ENCODE results near the gene TBL1XR1.
"Not testable (repeated sequence)": the region's sequence is repeated elsewhere in the genome, so short reads cannot be mapped to it uniquely, and the experiment has no call there.

TBL1XR1 gene

DNA sequence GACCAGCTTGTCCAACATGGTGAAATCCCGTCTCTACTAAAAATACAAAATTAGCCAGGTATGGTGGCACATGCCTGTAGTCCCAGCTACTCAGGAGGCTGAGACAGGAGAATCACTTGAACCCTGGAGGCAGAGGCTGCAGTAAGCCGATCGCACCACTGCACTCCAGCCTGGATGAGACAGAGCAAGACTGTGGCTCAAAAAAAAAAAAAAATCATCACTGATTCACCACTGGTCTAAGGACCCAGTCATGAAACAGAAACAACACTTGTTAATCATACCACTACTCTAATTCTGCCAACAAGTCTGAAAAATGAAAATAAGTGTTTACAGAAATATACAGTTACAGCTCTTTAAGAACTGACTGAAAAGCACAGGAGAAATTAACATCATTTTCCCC is 12.7 kb downstream of the TBL1XR1 start:
- not testable (repeated sequence) for FAIRE-seq; DNase-seq (ENCODE audit: low spot score)

DNA sequence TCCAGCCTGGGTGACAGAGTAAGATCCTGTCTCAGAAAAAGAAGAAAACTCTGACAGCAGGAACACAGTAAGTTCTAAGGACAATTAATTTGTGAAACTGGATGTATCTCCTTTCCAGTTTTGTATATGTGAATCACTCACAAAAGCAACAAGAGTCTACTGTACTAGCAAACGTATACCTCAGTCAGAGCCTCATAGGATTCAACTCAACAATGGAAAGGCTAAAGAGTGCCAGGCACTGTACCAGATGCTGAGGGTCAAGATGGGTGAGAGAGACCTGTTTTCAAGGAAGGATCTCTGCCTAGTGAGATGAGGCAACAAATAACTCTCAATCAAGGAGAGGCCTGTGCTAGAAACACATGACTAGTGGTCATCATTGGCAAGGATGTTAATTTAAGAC is 14.9 kb downstream of the TBL1XR1 start:
- DNase-seq (ENCODE audit: low spot score): no peak
- FAIRE-seq: no peak

- no peak for DNase-seq (ENCODE audit: low spot score)
- FAIRE-seq: no peak
Observed at GRCh38 chr3:177181418-177181817, 15.9 kb downstream of the TBL1XR1 start.

DNA sequence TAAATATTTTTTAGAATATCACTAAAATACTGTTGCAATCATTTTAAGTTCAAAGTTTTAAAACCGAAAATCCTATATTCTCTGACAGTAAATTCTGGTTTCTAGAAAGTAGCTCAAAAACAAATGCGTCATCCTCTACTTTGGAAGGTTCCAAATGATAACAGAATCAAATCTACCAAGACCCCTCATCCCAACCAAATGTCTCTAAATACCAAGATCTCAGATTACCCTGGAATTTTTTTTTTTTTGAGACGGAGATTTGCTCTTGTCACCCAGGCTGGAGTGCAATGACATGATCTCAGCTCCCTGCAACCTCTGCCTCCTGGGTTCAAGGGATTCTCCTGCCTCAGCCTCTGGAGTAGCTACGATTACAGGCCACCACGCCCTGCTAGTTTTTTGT is 16.8 kb downstream of the TBL1XR1 start:
- DNase-seq (ENCODE audit: low spot score) (no peak), FAIRE-seq (no peak)

DNA sequence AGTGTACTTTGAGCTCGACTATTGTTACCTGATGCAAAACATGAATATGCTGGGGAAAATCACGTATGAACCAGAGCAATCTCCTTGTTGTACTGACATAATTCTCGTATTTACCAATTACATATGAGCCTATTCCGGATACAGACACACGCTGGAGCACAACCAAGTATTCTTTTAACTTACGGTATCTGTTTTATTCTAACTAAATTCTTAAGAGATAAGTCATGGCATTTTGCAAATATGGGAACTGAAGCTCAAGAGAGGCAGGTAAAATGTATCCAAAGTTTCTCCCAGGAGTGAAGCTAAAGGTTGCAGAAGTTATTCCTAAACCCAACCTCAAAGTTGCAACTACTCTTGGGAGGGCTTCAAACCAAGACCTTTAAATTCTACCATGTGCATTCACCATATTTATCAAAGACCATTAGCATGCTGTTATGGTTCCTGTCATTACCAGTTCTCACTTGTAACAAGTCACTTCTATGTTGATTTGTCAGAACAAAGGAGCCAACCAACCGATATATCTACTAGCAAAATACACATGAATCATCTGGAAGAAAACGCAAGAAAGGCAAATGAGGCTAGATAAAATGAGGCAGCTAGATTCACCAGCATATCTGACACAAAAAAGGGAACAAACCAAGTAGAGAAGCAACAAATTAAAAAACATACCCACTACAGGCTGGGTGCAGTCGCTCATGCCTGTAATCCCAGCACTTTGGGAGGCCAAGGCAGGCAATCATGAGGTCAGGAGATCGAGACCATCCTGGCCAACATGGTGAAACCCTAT is 17.8 kb downstream of the TBL1XR1 start:
- FAIRE-seq (no peak), DNase-seq (ENCODE audit: low spot score) (no peak)

DNA sequence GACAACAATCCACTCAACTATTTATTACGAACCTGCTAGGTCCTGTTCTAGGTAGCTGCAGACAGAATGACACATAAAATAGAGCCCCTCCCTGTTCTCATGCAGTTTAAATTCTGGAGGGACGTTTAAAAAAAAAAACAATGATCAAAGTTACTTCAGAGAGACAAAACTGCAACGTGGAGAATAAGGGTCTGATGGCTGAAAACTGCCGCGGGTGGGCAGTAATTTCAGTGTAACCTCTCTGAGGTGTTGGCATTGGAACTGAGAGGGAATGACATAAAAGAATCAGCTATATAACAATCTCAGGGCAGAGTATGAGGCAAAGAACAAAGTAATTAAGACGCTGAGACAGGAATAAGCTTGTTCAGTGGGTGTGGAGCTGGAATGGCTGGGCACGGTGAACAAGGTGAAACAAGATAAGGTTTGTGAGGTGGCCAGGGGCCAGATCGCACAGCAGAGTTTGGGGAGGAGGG is 19.5 kb downstream of the TBL1XR1 start:
- FAIRE-seq (no peak), DNase-seq (ENCODE audit: low spot score) (no peak)

- FAIRE-seq: no peak
Observed at GRCh38 chr3:177174607-177175170, 22.6 kb downstream of the TBL1XR1 start.

GRCh38 chr3:177169936-177170722 is 27.2 kb downstream of the TBL1XR1 start:
- no peak for DNase-seq (ENCODE audit: low spot score)
- no peak for FAIRE-seq

More at GRCh38 chr3:177174607-177175170, 22.6 kb downstream of the TBL1XR1 start:
- no peak for DNase-seq (ENCODE audit: low spot score)

- FAIRE-seq (no peak), DNase-seq (ENCODE audit: low spot score) (no peak)
Observed at GRCh38 chr3:177168431-177168830, 28.9 kb downstream of the TBL1XR1 start.

- FAIRE-seq: no peak
- DNase-seq (ENCODE audit: low spot score): no peak
Observed at GRCh38 chr3:177162742-177163141, 34.5 kb downstream of the TBL1XR1 start.

- not testable (repeated sequence) for FAIRE-seq; DNase-seq (ENCODE audit: low spot score)
Observed at GRCh38 chr3:177161603-177162002, 35.7 kb downstream of the TBL1XR1 start.

DNA sequence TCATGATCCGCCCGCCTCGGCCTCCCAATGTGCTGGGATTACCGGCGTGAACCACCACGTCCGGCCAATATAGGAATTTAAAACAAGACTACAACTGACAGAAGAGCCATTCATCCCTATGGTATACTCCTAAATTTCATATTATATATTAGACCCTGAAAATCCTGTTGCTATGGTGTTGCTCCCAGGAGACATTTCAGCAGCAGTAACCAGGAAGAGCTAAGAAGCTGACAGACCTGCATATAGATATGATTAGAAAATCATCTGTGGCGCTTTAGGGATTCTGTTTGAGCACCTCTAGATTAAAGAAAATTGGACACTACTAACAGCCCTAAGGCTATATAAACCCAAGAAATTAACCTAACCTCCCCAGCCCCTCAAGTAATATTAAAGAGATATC is 38.8 kb downstream of the TBL1XR1 start:
- no peak for FAIRE-seq

GRCh38 chr3:177157492-177157891 is 39.8 kb downstream of the TBL1XR1 start:
- DNase-seq (ENCODE audit: low spot score) (no peak), FAIRE-seq (no peak)

More for the DNA sequence above, 38.8 kb downstream of the TBL1XR1 start:
- no peak for DNase-seq (ENCODE audit: low spot score)

DNA sequence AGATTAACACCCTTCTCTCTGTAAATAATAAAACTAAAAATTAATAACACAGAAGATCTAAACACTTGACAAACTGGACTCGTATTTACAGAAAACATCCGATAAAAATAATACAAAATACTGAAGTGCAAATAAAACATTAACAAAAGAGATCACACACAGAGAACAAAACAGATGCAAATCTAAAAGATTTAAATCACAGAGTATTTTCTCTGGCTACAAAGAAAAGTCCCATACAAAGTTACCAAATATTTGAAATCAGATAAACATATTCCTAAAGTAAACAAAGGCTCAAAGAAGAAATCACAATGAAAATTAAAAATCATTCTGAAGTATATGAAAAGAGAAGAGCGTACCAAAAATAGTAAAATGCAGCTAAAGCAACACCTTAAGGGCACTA is 42.5 kb downstream of the TBL1XR1 start:
- FAIRE-seq (no peak), DNase-seq (ENCODE audit: low spot score) (no peak)

GRCh38 chr3:177150970-177151627 is 46.2 kb downstream of the TBL1XR1 start:
- FAIRE-seq (no peak), DNase-seq (ENCODE audit: low spot score) (peak; percentile 29)

DNA sequence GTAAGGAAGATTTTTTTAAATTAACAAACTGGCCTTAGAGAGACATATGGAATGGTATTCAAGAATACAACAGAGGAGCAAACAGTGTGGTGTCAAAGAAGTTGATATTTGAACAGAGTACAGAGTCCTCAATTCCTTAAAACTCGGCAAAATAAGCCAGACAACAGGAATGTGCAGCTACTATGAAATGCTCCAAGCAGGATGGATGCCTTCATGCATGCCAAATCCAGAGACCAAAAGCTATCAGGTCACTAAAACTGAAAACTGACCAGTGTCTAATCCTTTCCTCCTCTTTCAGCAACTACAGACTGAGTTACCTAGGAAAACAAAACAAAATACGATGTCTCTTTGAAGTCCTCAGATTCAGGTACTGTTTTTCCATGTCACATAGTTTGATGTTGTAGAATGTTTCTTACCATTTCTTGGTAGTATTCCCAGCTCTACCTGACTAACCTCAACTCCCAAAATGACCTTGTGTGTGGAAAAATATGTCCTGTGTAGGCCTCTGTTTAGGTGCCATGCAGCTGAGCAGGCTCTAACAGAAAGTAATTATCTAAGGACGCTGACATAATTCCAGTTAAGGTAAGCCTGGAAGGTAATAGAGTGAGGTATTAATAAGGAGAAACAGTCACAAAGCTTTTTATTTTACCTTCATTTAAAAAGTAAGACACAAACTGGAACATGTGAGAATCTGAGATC is 46.9 kb downstream of the TBL1XR1 start:
- no peak for FAIRE-seq

DNA sequence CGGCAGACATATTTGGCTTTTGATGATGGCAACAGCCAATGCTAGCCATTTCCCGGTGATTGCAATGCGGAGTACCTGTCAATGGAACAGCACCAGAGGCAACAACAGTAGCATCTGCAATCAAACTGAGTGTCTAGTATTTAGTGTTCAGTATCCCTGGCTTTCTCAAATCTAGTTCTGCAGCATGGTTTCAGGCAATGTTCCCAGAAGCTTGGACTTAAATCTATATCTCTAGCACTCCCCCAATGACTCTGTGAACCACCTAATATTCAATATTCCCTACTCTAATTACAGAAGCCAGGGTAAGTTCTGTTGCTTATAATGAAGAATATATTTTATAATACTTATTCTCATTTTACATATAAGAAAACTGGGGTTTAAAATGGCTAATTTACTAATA is 48.2 kb downstream of the TBL1XR1 start:
- no peak for FAIRE-seq
- no peak for DNase-seq (ENCODE audit: low spot score)

More for the DNA sequence above, 46.9 kb downstream of the TBL1XR1 start:
- DNase-seq (ENCODE audit: low spot score): no peak

DNA sequence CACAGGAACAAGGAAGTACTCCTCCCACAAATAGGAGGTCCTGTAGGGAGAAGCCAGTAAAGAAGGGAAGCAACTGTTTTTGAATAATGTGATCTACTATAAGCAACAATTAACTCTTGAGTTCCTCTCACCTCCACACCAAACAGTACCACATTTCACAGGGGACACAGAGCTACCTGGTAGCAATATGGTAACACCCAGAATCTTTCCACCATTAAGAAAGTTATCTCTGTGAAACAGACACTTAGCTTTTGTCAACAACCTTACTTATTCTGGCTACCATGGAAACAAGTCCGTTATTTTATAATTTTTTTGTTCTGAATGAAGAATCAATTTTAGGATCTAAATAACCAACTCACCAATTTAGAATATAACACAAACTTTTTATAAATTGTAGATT is 49.5 kb downstream of the TBL1XR1 start:
- DNase-seq (ENCODE audit: low spot score) (no peak), FAIRE-seq (no peak)

DNA sequence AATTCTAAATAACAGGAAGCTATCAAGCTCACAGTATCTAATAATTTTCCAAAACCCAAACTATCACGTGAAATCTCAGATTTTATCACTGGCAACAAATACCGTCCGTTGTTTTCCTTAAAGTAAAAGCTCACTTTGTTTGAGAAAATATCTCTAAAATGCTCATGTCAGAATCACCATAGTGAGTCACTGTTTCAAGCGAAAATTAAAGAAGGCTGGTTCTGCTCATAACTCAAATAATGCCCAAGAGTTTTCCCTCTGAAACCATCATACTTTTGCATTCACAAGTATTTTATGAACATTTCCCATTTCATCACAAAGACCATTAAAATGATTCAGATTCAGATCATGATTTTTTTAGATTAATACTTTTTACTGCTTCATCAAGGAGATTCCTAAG is 50.6 kb downstream of the TBL1XR1 start:
- no peak for FAIRE-seq
- DNase-seq (ENCODE audit: low spot score): no peak

DNA sequence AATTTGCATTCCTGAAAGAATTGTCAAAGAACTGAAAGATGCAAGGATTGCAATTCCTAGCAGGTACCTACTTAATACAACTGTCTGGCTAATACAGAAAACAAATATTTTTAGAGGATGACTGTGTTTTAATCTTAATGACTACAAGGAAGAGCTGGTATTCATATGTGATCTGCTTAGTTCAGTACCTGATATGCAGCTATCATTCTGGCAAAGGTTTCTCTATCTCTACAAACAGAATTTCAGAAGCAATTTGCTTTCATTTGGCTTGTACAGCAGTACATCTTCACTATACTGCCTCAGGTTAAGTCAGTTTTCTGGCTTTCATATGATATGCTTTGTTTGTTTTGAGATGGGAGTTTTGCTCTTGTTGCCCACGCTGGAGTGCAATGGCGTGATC is 51.3 kb downstream of the TBL1XR1 start:
- FAIRE-seq: no peak

DNA sequence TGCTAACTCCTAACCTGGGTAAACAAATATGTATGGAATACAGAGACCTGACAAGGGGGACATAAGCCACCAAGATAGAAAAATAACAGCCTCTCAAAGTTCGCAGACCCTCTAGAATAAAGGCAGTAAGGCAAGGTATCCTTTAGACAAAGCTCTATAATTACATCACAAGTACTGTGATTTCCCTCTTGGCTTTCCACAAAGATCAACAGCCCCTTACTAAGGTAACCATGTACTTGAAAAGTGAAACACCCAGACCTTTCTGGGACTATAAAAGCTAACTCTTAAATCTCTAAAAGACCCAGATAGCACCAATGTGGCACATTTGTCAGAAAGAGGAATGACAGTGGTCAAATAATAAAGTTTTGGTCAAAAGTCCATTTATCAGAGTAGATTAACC is 51.9 kb downstream of the TBL1XR1 start:
- FAIRE-seq (no peak), DNase-seq (ENCODE audit: low spot score) (no peak)

More for the DNA sequence above, 51.3 kb downstream of the TBL1XR1 start:
- no peak for DNase-seq (ENCODE audit: low spot score)

Measured in urothelium cell line (cell line).